Peyer's patch (tissue), 4 donors: ENCODE measurements around the gene ZBTB42.

ENCODE experiments used
- CTCF ChIP-seq, 6 experiments: fragments of 450-650 bp in 4 of 6; fragments of 200-600 bp in 2 of 6; sonication (generic) in 1 of 6; IDR thresholded peaks; one replicate each; pipeline ENCODE4 v1.5.1; 2017 to 2019; ENCODE audit warnings: antibody characterized with exemption in 6 of 6, mild to moderate bottlenecking in 3 of 6, moderate library complexity in 1 of 6
- POLR2A ChIP-seq, 2 donors: fragments of 450-650 bp; IDR thresholded peaks; one replicate each; pipeline ENCODE4 v1.5.1; 2017; ENCODE audit warnings: antibody characterized with exemption in 2 of 2, mild to moderate bottlenecking in 2 of 2, moderate library complexity in 2 of 2

- TF ChIP-seq CTCF (IDR thresholded peaks at IDR 0.05): no peak
- no peak for TF ChIP-seq POLR2A (IDR thresholded peaks at IDR 0.05)
Measured at GRCh38 chr14:104818714-104819161, 17.8 kb downstream of the ZBTB42 start.
